ENCODE data around the gene PLA2G12B. TPM values are rescaled to one million over a fixed set of nuclear protein-coding genes. Genes with fewer than 3 reads are reported as not detected.
"Not testable (repeated sequence)": the region's sequence is repeated elsewhere in the genome, so short reads cannot be mapped to it uniquely, and the experiment has no call there.

Gene PLA2G12B
- polyA plus RNA-seq, 5 donors, result 0.42 to 1.9 (median 1.3) TPM

DNA sequence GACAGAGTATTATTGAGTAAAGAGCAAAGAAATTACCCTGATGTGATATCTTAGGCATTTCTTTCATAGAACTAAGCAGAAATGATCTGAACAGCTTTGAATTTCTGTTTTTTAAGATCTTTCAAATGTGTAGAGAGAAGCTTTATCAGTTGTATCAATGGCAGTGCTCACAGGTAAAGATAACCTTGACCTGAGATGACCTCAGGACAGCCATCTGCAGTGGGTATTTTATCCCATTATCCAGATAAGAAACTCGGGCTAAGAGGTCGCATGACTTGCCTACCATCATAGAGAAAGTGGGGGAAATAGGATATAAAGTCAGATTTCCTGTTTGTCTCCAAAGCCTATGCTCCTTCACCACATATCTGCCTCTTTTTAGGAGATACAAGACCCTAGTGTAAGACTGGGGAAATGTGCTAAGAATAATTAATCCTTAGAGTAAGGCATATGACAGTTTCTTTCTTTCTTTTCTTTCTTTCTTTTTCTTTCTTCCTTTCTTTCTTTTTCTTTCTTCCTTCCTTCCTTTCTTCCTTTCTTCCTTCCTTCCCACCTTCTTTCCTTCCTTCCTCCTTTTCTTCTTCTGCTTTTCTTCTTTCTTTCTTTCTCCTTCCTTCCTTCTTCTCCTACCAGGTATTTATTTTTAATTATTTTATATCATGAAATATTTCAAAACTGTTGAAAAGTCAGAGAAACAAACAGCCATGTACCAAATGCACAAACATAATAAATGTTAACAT is 10.9 kb downstream of the PLA2G12B start:
- DNase-seq, result no peak

DNA sequence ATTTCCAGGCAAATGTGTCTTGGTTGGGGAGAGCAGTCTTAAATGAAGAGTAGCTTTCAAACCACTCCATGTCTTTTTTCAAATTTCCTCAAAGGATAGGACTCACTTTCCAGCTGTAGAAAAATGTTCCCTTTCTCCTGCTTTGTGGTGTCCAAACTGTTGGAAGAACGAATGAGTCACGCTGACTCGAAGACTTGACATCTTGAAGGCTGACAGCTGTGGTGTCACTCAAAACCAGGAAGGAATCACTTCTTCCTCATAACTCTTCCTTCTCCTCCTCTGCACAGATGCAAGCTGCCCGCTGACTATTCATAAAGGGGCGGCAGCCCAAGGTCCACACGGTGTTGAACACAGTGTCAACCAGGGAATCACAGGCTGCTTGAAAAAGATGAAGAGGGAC is 19.2 kb downstream of the PLA2G12B start:
- DNase-seq, result no peak

DNA sequence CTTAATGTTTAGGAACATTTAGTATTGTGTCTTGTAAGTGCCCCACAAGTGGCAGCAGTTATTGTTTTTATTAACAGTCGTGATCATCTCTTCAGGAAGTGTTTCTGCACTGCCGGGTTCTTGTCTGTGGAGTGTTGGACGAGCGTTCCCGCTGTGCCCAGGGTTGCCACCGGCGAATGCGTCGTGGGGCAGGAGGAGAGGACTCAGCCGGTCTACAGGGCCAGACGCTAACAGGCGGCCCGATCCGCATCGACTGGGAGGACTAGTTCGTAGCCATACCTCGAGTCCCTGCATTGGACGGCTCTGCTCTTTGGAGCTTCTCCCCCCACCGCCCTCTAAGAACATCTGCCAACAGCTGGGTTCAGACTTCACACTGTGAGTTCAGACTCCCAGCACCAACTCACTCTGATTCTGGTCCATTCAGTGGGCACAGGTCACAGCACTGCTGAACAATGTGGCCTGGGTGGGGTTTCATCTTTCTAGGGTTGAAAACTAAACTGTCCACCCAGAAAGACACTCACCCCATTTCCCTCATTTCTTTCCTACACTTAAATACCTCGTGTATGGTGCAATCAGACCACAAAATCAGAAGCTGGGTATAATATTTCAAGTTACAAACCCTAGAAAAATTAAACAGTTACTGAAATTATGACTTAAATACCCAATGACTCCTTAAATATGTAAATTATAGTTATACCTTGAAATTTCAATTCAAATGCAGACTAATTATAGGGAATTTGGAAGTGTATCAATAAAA is 22.2 kb downstream of the PLA2G12B start:
- DNase-seq, result no peak

DNA sequence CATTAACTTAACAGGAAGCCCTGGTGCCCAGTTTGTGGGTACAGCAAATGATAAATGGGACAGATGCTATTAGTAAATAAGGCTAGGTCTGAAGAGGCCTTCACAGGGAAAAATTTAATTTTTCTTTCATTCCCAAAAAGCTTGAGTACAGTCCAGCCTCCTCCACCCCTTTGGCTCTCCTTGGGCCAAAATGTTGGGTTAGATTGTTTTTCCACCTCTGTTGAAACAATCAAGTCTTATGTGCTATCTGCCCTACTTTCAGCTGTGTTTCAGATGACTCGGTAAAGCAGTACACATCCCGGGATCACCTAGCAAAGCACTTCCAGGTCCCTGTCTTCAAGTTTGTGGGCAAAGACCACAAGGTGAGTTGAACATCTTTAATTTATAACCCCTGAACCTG is 24.3 kb downstream of the PLA2G12B start:
- DNase-seq, result no peak

DNA sequence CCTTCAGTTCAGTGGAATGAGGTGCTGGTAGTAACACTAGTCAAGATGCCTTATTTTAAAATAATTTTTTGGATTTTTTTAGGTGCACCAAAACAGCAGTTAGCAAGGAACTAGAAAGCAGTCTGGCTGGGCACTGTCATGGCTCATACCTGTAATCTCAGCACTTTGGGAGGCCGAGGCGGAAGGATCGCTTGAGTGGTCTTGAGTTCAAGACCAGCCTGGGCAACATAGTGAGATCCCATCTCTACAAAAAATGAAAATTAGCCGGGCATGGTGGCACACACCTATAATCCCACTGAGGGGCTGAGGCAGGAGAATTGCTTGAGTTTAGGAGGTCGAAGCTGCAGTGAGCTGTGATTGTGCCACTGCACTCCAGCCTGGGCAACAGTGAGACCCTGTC is 25.8 kb downstream of the PLA2G12B start:
- DNase-seq, result no peak

DNA sequence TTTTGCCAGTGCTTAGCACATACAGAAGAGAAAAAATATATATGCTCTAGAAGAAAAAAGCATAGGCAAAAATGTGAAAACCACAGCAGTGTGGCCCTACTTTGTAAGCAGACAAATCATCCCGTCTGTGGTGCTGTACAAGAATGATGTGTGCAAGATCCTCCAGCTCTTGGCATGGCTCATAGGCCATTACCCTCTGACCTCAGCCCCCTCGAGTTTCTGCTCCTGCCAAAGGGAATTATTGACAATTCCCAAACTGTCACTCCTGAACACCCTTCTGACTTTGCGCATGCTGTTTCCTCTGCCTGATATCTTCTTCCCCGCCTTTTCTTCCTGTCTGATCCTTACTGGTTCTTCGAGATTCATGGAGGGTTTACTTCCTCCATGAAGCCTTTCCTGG is 27.1 kb downstream of the PLA2G12B start:
- no peak for DNase-seq

DNA sequence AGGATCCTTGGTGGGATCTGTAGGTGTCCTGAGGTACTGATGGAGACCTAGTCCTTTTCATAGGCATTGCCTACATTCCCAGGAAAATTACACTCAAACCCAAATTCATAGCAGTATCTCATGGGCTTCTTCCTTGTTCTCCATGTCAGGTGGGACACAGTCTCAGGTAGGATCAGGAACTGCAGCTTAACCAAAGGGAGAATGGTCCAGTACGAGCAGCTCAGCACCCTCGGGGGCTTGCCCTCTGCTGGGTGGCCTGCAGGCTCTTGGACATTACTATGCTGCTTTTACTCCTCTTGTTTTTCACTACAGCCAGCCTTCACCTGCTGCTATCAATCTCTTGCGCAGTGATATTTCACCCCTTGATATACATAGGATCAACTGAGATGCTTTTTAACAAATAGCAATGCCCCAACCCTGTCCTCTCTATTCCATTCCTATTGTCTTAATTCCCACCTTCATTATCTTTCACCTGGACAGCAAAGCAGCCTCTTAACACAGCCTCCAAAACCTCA is 28.6 kb downstream of the PLA2G12B start:
- DNase-seq, result no peak

DNA sequence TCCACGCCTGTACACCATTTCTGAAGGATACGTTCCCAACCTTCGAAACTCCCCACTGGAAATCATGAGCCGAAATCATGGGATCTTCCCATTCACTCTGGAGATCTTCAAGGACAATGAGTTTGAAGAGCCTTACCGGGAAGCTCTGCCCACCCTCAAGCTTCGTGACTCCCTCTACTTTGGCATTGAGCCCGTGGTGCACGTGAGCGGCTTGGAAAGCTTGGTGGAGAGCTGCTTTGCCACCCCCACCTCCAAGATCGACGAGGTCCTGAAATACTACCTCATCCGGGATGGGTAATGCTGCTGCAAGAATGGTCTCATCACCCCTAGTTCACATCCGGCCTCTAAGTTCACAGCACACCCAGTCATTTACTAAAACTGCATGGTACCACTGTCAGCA is 30.3 kb downstream of the PLA2G12B start:
- no peak for DNase-seq

DNA sequence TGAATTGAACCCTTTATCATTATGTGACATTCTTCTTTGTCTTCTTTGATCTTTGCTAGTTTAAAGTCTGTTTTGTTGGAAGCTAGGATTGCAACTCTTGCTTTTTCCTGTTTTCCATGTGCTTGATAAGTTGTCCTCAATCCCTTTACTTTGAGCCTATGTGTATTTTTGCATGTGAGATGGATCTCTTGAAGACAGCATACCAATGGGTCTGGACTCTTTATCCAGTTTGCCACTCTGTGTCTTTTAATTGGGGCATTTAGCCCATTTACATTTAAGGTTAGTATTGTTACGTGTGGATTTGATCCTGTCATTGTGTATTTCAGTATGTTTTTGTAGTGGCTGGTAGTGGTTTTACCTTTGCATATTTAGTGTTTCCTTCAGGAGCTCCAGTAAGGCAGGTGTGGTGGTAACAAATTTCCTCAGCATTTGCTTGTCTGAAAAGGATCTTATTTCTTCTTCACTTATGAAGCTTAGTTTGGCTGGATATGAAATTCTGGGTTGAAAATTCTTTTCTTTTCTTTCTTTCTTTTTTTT is 33.4 kb downstream of the PLA2G12B start:
- DNase-seq, result not testable (repeated sequence)

DNA sequence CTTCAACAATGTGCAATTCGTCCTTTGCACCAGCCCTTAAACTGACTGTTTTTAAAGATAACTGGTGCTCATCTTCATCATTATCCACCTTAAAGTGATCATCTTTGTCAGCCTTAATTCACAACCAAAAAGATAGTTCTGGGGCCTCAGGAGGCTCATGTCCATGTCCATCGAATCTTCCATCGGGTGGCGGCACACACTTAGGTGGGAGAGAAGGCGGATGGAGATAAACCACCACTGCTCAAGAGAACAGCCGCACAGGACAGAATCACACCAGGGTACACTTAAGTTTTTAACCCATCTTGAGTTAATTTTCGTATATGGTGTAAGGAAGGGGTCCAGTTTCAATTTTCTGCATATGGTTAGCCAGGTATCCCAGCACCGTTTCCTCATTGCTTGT is 36.3 kb downstream of the PLA2G12B start:
- no peak for DNase-seq

DNA sequence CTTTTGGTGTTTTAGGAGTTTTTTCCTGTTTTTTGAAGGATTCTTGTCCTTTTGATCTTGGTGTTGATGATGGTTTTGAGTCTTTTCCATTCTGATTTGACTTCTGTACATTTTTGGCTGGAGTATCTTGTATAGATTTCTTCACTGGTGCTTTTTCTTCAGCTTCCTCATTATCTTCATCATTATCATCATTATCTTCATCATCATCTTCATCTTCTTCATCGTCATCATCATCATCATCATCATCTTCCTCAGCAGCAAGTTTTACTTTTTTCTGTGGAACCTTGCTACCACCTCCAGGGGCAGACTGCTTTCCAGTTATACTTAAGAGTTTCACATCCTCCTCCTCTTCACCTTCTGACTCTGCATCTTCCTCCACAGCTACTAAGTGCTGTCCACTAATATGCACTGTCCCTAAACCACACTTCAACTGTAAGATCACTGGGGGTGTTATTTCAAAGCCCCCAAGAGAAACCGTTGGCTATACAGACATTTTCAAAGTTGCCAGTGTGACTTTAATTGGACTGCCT is 36.7 kb downstream of the PLA2G12B start:
- DNase-seq, result not testable (repeated sequence)

DNA sequence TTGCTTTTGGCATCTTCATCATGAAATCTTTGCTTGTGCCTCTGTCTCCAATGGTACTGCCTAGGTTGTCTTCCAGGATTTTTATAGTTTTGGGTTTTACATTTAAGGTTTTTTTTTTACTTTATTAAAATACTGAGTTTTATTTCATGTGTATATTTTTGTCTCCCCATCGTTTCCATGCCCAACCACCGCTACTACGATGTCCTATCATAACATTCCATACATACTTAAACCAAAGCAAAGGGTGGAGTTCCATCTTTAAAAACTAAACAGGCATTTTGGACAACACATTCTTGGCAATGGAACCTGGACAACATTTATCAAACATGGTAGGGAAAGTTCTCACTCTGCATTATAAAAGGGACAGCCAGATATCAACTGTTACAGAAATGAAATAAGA is 37.4 kb downstream of the PLA2G12B start:
- not testable (repeated sequence) for DNase-seq

DNA sequence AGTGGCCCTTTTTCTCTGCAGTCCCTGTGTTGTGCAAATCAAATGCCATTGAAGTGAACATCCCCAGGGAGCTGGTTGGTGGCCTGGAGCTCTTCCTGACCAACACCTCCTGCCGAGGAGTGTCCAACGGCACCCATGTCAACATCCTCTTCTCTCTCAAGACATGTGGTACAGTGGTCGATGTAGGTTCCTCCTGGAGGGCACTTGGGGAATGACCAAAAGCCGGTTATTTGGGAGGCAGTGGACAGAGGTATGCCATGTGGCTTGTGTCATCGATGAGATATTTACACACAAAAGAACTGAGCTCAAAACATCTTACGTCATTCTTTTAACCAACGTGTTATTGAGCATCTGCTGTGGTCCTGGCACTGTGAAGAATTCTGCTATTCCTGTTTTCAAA is 41.3 kb downstream of the PLA2G12B start:
- no peak for DNase-seq

DNA sequence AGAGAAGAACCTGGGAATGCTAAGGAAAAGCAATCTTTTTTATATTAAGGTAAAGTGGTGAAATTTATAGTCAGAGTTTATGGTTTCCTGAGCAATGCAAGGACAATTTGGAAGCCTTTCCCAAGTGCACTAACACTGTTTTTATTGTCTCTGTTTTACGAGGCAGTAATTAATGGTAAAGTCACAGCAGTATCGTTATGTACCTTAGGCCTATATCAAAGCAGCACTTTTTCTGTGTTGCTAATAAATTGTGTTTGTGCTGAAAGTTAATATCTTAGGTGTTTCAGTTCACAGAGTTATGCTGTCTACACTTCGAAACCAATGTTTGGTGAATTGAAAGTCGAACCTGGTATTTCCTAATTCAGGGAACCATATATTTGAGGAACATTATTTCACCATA is 41.9 kb downstream of the PLA2G12B start:
- DNase-seq, result no peak

DNA sequence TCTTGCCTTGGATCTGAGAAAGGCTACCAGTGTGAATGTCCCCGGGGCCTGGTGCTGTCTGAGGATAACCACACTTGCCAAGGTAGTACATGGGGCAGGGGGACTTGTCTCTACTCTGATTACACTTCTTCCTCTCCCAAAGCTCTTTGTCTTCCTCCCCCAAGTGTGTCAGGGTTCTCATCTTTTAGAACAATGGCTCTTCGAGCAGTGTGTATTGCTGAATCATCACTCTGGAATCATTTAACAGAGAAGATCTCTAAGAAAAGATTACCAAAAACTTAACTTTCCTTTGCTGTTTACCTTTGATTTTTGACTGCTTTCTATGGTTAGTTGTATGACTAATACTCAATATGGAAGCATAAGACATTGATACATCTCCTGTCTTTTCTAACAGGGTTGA is 42.8 kb downstream of the PLA2G12B start:
- no peak for DNase-seq

DNA sequence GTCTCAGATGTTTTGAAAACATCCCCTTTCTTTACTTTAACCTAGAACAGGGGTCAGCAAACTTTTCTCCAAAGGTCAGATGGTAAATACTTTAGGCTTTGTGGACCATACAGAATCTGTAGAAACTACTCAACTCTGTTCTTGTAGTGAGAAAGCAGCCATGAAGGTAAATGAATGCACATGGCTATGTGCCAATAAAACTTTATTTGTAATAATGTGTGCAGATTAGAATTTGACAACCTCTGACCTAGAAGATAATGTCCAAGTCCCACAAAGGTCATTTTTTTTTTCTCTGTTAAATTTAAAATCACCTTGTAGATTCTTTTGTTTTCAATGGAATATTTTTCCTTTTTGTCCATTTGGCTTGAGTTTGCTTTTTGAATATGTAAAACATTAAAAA is 43.9 kb downstream of the PLA2G12B start:
- DNase-seq, result no peak

DNA sequence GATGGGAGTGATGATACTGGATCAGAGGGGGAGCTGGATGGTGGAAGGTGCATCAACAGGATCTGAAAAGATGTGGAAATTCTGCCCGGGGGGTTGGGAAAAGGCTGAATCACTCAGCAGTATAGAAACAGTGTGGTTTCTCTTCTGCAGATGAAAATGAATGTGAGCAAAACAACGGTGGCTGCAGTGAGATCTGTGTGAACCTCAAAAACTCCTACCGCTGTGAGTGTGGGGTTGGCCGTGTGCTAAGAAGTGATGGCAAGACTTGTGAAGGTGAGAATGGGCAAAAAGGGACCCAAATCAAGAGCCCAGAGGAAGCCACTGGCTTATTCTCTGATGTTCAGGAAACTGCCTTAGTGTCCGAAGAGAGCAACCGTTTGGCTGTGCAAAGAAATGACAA is 48.2 kb downstream of the PLA2G12B start:
- DNase-seq, result no peak

DNA sequence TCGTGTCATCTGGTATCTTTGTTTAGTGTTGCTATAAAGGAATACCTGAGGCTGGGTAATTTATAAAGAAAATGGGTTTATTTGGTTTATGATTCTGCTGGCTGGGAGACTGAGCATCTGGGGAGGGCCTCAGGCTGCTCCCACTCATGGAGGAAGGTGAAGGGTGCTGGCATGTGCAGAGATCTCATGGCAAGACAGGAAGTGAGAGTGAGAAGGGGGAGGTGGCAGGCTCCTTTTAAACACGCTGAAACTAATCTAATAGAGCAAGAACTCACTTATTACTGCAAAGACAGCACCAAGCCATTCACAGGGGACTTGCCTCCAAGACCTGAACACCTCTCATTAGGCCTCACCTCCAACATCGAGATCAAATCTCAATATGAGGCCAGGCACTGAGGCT is 49.8 kb downstream of the PLA2G12B start:
- DNase-seq, result no peak

DNA sequence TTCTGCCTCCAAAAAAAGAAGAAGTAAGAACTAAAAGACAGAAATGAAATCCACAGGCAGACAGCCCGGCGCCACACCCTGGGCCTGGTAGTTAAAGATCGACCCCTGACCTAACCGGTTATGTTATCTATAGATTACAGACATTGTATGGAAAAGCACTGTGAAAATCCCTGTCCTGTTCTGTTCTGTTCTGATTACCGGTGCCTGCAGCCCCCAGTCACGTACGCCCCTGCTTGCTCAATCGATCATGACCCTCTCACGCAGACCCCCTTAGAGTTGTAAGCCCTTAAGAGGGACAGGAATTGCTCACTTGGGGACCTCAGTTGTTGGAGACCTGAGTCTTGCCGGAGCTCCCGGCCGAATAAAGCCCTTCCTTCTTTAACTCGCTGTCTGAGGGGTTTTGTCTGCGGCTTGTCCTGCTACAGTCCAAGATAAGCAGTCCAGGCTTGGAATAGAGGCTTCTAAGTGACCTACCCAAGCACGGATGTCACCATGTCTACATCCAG is 50.6 kb downstream of the PLA2G12B start:
- DNase-seq, result not testable (repeated sequence)

DNA sequence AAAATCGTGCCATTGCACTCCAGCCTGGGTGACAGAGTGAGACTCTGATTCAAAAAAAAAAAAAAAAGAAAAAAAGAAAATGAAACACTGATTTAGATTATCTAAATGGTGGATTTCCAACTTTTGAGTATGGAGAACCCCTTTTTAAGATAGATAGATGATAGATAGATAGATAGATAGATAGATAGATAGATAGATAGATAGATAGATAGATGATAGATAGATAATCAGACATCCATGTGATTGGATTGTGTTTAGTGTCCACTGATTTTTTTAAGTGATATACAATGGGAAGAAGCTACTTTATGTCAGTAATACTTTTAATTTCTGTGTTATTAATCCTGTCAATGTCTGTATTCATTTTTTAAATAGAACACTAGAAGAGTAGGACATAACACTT is 55.1 kb downstream of the PLA2G12B start:
- DNase-seq, result no peak

DNA sequence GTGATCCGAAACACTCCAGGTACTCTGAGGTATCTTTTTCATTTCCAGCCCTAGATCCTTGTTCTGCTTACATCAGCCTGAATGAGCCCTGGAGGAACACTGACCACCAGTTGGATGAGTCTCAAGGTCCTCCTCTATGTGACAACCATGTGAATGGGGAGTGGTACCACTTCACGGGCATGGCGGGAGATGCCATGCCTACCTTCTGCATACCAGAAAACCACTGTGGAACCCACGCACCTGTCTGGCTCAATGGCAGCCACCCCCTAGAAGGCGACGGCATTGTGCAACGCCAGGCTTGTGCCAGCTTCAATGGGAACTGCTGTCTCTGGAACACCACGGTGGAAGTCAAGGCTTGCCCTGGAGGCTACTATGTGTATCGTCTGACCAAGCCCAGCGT is 56.0 kb downstream of the PLA2G12B start:
- DNase-seq, result no peak

DNA sequence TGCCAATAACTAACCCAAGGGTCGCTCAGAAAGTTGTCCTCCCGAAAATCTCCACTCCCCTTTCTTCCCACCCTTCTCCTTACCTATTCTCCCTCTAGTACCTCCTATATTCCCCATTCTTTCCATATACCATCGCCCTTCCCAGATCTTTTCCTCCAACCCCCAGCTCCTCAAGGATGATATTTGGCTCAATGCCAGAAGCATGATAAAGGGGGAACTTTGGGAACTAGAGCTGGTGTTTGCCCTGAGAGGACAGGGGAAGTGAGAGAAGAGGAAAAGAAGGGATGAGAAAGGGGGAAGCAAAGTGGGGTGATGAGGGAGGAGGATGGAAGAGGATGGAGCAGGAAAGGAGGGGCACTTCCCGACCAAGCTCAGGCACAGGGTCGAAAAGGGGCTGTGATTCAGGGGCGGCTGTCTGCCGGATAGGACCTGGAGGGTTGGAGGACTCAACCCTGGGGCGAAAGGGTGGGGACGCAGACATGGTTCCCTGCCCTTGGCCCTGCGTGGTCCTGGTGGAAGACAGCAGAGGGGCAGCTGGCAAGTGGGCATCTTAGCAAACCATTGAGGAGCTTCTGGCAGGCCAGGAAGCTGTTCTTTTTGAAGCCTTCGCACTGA is 59.3 kb downstream of the PLA2G12B start:
- DNase-seq, result no peak
